GM18508 (cell line): ENCODE results near the gene CPNE5.

Experiments used
- ATAC-seq: cut with Tn5 transposase; IDR thresholded peaks from one replicate; pipeline ENCODE4 v1.9.1; 2021; ENCODE audit warnings: moderate number of reproducible peaks; ENCODE audit not compliant: insufficient read depth, unreplicated experiment

Gene CPNE5

GRCh38 chr6:36838896-36839748 lies at the start of gene CPNE5:
CPNE5 (minus strand) TSS chr6:36839444; CDS start chr6:36839377, 67 bp downstream.
- ATAC-seq, result no peak

GRCh38 chr6:36888115-36888643 lies 48.9 kb upstream of the CPNE5 start:
- ATAC-seq, result no peak

GRCh38 chr6:36886950-36887618 lies 47.8 kb upstream of the CPNE5 start:
- ATAC-seq, result no peak

DNA sequence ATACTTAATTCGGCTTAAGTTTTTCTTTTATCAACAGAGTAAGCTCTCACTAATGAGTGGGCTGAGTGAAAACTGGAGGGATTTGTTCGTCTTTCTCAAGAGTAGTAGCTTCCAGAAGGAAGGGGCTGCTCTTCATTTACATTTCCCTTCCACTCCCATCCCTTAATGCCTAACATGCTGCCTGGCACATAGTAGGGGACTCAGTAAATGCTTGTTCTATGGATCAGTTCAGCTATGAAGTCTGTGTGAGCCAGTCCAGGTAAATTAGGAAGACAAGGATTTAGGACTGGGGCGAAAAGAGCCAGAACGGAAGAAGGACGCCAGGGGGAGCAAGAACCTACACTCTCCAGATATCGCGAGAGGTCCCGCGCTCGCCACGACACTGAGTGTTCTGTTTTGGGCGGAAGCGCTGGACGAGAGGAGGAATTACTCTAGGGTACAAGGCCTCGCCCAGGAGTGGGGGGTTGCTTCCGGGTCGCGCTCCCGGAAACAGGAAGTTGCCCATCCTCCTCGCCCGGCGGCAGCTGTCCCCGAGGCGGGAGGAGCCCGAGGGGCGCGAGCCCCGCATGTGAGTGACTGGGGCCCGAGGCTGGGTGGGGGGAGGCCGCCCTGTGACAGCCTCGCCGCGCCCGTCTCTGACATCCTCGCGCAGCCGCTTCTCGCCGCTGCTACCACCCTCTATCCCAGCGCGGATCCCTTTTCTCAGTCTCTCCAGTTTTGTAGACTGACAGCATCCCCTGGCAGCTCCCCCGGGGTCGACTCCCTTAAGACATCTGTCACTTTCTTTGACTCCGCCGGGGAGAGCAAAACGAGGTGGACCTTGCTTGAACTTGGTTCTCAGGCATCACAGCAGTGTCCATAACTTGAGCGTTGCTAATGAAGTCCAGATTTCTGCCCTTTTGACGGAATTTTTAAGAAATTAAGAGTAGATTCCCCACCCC lies 46.5 kb upstream of the CPNE5 start, which contains the start of gene C6orf89:
Gene C6orf89 (plus strand): TSS at position 492 of the 941 bp plus-strand sequence. CDS start 13,493 bp downstream, outside the sequence.
- peak; percentile 89 for ATAC-seq

GRCh38 chr6:36884610-36885009 lies 45.4 kb upstream of the CPNE5 start:
- no peak for ATAC-seq

DNA sequence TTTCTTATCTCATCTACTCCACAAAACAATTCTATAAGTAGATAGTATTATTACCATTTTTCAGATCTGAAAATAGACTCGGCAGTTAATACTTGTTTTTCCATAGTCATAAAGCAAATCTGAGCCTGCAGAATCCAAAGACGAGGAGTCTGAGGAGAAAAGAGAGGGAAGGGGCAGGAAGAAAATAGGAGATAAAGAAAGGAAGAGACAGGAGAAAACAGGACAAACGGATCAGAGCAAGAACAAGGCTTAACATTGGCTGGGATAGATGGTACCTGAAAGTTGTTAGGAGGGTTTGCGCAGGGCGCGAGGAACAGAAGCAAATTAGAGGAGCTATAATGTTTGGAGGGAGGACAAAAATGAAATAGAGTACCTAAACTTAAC lies 36.0 kb upstream of the CPNE5 start:
- no peak for ATAC-seq

GRCh38 chr6:36874443-36875249 lies 35.4 kb upstream of the CPNE5 start, which contains the start of gene PPIL1:
PPIL1 (minus strand) TSS chr6:36874803; CDS start chr6:36874772, 31 bp downstream.
- no peak for ATAC-seq

- no peak for ATAC-seq
Observed at GRCh38 chr6:36873612-36874442, 34.6 kb upstream of the CPNE5 start.

- ATAC-seq, result no peak
Observed at GRCh38 chr6:36873115-36873514, 33.9 kb upstream of the CPNE5 start.

DNA sequence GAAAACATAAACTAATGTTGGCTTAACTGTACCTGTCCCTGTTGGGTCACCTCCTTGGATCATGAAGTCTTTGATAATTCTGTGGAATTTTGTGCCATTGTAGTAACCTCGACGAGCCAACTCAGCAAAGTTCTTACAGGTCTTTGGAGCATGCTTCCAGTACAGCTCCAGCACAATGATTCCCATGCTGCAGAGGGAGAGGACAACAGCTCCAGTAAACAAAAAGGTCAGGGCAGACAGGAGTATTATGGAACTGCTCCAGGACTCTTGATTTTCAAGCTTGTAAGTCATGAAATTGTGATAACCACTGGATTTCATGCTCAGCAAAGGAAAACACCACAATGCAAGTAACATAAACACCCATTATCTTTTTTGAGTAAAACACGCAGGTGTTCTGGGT lies 32.4 kb upstream of the CPNE5 start:
- no peak for ATAC-seq

DNA sequence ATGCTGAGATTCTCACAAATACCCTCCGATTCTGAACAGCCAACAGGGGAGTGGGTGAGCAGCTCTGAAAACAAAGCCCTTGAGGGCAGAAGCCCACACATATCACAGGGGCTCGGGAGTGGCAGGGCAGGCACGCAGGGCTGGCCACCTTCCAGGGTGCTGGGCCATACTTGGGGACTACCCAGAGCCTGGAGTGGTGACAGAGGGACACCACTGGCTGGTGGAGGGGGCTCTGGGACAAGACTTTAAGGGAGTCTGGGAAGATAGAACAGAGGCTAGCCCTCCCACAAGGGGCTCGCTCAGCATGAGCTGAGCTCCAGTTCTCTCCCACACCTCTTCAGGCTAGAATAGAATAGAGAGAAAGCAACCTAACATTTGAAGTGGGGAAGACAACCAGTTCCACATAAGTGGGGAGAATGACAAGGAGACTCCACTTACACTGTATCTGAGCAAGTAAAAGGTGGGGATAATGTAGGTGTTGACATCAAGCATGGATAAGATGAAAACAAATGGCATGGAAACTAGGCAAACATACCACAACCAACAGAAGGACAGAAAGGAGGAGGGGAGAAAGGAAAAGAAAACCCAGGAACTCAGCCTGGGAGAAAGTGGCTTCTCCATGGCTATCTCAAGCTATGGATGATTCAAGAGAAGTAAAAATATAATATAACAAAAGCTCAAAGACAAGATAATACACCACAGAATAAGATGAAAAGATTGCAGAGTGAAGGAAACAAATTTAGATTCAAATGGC lies 28.4 kb upstream of the CPNE5 start:
- no peak for ATAC-seq

DNA sequence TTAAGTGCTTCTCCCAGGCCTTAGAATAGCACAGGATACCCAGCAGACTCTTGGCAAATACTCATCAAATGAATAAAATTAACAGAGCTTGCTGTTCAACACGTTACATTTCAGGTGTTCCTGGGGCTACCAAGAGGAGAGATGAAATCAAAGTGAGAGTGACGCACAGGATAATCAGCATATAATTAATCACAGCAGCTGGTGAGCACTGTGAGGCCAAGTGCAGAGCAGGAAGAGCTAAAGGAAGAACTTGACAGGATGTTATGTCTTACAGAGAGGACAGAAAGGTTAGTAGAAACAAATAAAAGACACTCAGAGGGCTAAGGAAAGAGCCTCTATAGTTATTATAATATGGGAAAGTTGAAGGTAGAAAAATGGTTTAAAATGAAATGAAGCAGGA lies 26.6 kb upstream of the CPNE5 start:
- no peak for ATAC-seq

DNA sequence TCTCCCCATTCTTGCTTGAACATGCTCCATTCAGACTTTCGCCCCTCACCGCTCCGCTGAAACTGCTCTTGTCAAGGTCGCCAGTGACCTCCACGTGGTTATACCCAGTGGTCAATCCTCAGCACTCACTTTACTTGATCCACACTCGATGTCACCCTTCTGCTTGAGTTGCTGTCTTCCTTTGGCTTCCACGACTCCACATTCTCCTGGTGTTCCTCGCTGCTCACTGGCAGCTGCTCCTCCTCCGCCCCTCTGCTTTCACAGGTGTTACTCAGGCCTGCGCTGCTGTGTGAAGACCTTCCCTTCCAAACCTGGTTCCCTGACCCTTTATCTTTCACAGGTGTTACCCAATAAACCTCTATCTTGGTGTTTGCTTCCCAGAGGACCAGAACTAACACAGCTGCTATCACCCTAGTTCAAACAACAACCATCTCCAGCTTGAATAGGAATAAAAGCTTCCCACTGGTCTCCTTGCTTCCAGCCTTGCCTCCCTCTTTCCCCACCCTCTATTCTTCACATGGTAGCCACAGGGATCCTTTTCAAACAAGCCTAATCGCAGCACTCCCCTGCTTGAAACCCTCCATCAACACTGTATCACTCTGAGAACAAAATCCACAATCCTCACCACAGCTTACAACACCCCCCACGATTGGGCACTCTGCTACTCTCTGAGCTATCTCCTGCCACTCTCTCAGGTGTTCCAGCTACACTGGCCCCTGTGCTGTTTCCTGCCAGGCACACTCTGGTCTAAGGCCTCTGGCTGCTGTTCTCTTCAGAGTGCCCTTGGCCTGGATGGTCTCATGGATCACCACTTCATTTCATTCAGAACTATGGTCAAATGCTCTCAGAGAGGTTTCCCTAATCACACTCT lies 24.7 kb upstream of the CPNE5 start:
- no peak for ATAC-seq

- no peak for ATAC-seq
Observed at GRCh38 chr6:36862848-36863382, 23.7 kb upstream of the CPNE5 start.

DNA sequence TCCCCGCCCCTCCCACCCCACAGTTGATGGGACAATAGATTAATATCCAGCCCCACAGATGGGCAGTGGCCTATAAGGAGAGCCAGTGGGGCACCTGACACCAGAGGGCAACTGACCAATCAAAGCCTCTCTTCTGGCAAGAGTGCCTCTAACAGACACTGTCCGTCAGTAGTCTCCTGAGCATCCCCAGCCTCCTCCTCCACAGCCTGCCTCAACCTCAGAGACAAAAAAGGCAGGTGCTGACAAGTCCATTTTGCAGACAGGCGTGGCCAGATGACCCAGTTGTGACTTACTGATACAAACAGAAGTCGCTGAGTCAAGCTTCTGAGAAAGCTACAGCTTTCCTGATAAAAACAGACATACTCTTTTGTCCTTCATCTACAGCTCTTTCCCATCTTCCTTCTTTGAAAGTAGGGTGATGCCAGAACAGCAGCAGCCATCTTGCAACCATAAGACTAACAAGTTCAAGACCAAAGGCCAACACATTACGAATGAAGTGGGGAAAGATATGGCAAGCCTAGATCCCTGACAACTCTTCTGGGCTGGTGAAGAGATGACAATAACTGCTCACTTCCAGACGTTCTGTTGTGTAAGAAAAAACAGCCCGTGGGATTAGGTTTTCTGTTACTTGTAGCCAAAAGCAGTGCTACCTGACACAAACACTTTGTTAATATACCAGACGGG lies 23.1 kb upstream of the CPNE5 start:
- ATAC-seq, result no peak

GRCh38 chr6:36860126-36860525 lies 20.9 kb upstream of the CPNE5 start:
- ATAC-seq, result no peak
